A549 (cell line): ENCODE data around the gene DNAJC16.

Experiments
- CTCF ChIP-seq: fragments of >200 bp; sonication (Bioruptor Twin); formaldehyde crosslinking; IDR thresholded peaks from 3 replicates; pipeline ENCODE4 v1.5.1; 2016
- EP300 ChIP-seq, 2 experiments: fragments of >200 bp; sonication (Bioruptor Twin); formaldehyde crosslinking; IDR thresholded peaks; 2 replicates in 1 of 2; 3 replicates in 1 of 2; pipeline ENCODE4 v1.6.1; 2016 to 2017
- NR3C1 ChIP-seq: fragments of >200 bp; sonication (Bioruptor Twin); formaldehyde crosslinking; IDR thresholded peaks from 3 replicates; pipeline ENCODE4 v1.6.1; 2017
- POLR2A ChIP-seq: IDR thresholded peaks from 2 replicates; pipeline ENCODE4 v1.6.1; 2012; ENCODE audit warnings: mild to moderate bottlenecking, low read length
- RAD21 ChIP-seq, 2 experiments: fragments of >200 bp in 1 of 2; sonication (Bioruptor Twin) in 1 of 2; formaldehyde crosslinking in 1 of 2; IDR thresholded peaks in 1 of 2; conservative IDR thresholded peaks in 1 of 2; 2 replicates in 1 of 2; 3 replicates in 1 of 2; pipeline ENCODE4 v1.6.1; 2012 to 2018; ENCODE audit warnings: inconsistent platforms in 1 of 2

- TF ChIP-seq CTCF (no peak), POLR2A (no peak), NR3C1 (no peak), EP300 (IDR thresholded peaks at IDR 0.05) (no peak), RAD21 (conservative IDR thresholded peaks at IDR 0.05 in 1 of 2, IDR thresholded peaks at IDR 0.05 in 1 of 2) (no peak)
Measured at GRCh38 chr1:15543589-15544568, 17.2 kb downstream of the DNAJC16 start.
